Stimulated activated naive CD8-positive, alpha-beta T cell treated with anti-CD3 and anti-CD28 coated beads, Interleukin-15, amount 100 ng/mL, for 72 hours (primary cell): ENCODE measurements around the gene CACNA2D3.
"Not testable (repeated sequence)": the region's sequence is repeated elsewhere in the genome, so short reads cannot be mapped to it uniquely, and the experiment has no call there.

Experiments used
- ATAC-seq: fragments of 150-1000 bp; cut with Tn5 transposase; 2 replicates; pipeline ENCODE4 v1.10.0; 2021; ENCODE audit warnings: mild to moderate bottlenecking, moderate library complexity
- DNase-seq, 2 donors: peaks; one replicate each; pipeline ENCODE4 v3.0.0; 2021 to 2022
- H3K27ac Mint-ChIP-seq, 2 donors: one replicate each; pipeline ENCODE4 v1.8.0; 2022; ENCODE audit warnings: mild to moderate bottlenecking in 2 of 2, mixed read lengths in 2 of 2, moderate library complexity in 2 of 2
- H3K27me3 Mint-ChIP-seq: one replicate; pipeline ENCODE4 v1.8.0; 2022; ENCODE audit warnings: mixed read lengths
- H3K4me1 Mint-ChIP-seq: one replicate; pipeline ENCODE4 v1.8.0; 2022; ENCODE audit warnings: mild to moderate bottlenecking, mixed read lengths
- H3K4me3 Mint-ChIP-seq, 2 donors: one replicate each; pipeline ENCODE4 v1.8.0; 2022; ENCODE audit warnings: mild to moderate bottlenecking in 2 of 2, mixed read lengths in 2 of 2, moderate library complexity in 1 of 2
- H3K9me3 Mint-ChIP-seq, 2 donors: one replicate each; pipeline ENCODE4 v1.8.0; 2022; ENCODE audit warnings: mixed read lengths in 2 of 2

CACNA2D3 gene

DNA sequence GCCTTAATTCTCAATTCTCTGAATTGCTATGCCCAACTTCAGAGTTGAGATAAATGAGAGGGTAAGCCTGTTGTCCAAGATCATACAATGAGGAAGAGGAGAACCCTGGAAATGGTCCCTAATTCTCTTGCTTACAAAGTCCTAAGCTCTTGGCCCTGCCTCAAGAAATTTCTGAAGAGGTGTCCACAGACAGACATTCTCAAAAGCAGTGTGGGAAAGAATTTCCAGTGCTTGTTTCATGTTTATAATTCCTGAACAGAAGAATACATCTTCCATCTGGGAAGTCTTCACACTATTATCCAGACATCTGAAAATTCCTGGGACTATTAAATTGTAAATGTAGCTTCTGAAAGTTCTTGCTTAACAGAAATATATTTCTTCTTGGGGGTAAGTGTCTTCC, 972.3 kb downstream of the CACNA2D3 start:
- H3K9me3 Mint-ChIP-seq = peaks cover 8% of the 10 kb centered on the region in 2 donors

DNA sequence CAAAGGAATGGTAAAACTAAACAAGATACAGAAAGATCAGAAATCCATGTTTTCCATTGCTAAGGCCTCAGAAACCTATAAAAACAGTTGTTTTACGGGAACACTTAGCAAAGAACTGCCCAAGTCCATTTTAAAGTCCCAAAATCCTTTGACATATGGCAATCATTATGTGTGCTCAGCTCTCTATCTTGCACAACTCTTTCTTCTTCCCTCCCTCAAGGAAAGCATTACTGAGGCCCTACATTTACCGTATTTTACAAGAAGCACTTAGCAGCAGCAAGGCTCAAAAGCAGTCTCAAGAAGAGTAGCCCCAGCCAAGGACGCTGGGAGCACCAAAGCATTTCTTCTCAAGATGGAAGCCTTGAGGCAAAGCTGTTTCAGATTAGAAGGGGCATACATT, 975.1 kb downstream of the CACNA2D3 start:
- DNase-seq (no peak), ATAC-seq (no peak)
- H3K27ac Mint-ChIP-seq = no peak overlapping the region
- no peak overlapping the region for H3K4me3 Mint-ChIP-seq
- H3K27me3 Mint-ChIP-seq = no peaks in the 10 kb centered on the region
- peaks cover 8% of the 10 kb centered on the region in 2 donors for H3K9me3 Mint-ChIP-seq
- H3K4me1 Mint-ChIP-seq = no peaks in the 10 kb centered on the region

More for the DNA sequence above, 972.3 kb downstream of the CACNA2D3 start:
- Mint-ChIP-seq H3K27me3 (no peaks in the 10 kb centered on the region), H3K4me3 (no peak overlapping the region), H3K4me1 (no peaks in the 10 kb centered on the region), H3K27ac (no peak overlapping the region)
- no peak for DNase-seq
- no peak for ATAC-seq

DNA sequence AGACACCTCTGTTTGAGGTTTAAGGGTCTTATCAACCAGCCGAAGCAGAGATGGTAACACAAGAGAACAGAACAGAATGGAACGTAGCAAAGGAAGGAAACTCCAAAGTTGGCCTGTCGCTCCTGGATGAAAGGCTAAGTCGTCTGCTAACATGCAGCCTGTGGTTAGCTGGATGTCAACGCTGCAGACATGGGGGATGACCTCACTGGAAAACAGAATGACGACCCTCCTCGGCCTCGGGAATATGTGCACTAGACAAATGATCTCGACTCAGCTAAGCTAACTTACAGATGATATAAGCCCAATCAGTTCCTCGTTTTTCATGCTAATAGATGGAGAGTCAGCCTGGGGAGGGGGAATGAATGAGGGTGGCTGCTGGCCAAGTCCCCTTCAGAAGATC, 983.3 kb downstream of the CACNA2D3 start:
- ATAC-seq (no peak), DNase-seq (no peak)
- Mint-ChIP-seq H3K27me3 (peaks cover 7% of the 10 kb centered on the region), H3K4me1 (no peaks in the 10 kb centered on the region), H3K9me3 (peaks cover 0 to 7% of the 10 kb centered on the region in 2 donors), H3K4me3 (no peak overlapping the region), H3K27ac (no peak overlapping the region)

DNA sequence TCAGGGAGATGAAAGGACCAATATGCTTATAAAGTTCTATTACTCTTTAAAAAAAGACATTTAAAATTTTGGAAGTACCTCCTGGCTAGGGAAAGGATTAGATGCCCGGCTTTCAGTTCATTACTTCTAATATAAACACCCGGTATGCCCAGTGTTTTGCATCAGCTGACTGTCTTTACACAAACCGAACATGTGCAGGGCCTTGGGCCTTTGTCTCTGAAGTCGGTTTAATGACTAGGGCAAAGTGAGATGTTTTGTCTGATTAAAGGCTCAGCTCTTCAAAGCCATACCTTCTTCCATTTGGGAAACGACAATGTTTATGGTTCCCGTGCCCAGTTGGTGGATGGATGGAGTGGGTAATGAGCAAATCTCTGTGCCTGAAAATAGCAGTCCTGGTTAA, 984.8 kb downstream of the CACNA2D3 start:
- H3K9me3 Mint-ChIP-seq = peaks cover 3 to 7% of the 10 kb centered on the region in 2 donors
- no peak for ATAC-seq
- H3K27ac Mint-ChIP-seq = no peak overlapping the region

DNA sequence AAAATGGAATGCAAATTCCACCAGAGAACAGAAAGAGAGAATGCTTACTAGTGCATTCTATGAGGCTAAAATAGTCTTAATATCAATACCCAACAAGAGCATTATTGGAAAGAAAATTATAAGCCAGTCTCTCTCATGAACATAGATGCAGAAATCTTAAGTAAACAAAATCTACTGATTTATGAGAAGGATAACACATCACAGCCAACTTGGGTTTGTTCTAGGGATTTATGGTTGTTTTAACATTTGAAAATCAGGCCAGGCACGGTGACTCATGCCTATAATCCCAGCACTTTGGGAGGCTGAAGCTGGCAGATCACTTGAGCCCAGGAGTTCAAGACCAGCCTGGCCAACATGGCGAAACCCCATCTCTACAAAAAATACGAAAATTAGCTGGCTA, 989.6 kb downstream of the CACNA2D3 start:
- H3K4me3 Mint-ChIP-seq, ATAC-seq, DNase-seq, H3K27ac Mint-ChIP-seq, H3K27me3 Mint-ChIP-seq, H3K4me1 Mint-ChIP-seq, H3K9me3 Mint-ChIP-seq: not testable (repeated sequence)

More for the DNA sequence above, 984.8 kb downstream of the CACNA2D3 start:
- no peak for DNase-seq
- Mint-ChIP-seq H3K4me1 (no peaks in the 10 kb centered on the region), H3K27me3 (peaks cover 7% of the 10 kb centered on the region), H3K4me3 (no peak overlapping the region)

DNA sequence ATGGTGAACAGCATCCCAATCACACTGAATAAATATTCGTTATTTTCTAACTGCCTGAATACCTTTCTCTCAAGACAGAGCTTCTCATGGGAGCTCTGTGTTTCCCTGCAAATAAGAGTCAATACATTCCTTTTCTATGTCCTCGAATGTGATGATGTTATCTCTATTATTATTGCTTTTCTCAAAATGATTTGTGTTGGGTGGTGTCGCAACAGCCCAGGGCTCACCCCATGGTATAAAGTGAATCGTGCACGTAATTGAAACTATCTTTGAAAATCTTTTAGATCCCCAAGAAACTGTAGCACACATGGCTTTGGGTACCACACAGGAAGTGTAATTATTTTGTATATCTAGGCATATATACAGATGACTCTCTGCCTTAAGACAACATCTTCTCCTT, 996.1 kb downstream of the CACNA2D3 start:
- DNase-seq (no peak), ATAC-seq (no peak)
- Mint-ChIP-seq H3K4me1 (no peaks in the 10 kb centered on the region), H3K27me3 (no peaks in the 10 kb centered on the region), H3K9me3 (no peaks in the 10 kb centered on the region), H3K4me3 (no peak overlapping the region), H3K27ac (no peak overlapping the region)

DNA sequence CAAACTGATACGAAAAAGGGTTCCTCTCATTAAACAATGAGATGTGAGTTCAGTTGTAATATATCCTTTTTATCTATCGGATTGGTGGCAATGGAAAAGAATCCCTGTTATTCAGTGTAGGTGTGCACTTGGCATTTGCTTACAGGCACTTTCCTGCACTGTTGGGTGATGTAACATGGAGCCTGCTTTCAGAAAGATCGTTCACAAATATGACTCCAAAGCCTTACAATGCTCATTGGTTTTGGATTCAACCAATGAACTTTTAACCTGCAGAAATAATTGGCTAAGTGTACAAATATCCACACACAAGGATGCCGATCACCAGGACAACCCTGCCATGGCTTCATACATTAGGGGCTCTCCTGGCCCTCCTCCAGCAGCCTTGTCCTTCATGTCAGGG, 996.9 kb downstream of the CACNA2D3 start:
- H3K4me1 Mint-ChIP-seq = no peaks in the 10 kb centered on the region
- no peak overlapping the region for H3K27ac Mint-ChIP-seq
- no peaks in the 10 kb centered on the region for H3K27me3 Mint-ChIP-seq
- H3K9me3 Mint-ChIP-seq = no peaks in the 10 kb centered on the region
- no peak overlapping the region for H3K4me3 Mint-ChIP-seq
- DNase-seq (no peak), ATAC-seq (no peak)

DNA sequence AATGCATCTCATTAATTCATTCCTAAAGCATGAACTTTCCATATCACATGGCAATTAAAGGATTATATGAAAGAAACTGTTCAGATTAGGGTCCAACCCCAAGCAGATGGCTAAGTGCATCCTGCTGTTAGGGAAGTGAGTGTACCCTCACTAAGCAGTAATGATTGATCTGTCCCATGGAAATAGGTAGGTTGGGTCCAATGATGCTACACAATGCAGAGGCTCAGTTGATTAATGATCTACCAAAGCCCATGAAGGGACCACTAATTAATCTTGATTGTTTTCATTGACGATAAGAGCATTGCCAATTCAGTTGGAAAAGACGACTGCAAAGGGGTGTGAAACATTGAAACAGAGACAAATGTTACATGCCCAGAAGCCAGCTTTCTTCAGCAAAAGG, 1000.0 kb downstream of the CACNA2D3 start:
- H3K4me3 Mint-ChIP-seq = no peak overlapping the region
- H3K9me3 Mint-ChIP-seq = peaks cover under 1 to 3% of the 10 kb centered on the region in 2 donors
- DNase-seq (no peak), ATAC-seq (no peak)
- peaks cover 3% of the 10 kb centered on the region for H3K27me3 Mint-ChIP-seq
- no peaks in the 10 kb centered on the region for H3K4me1 Mint-ChIP-seq
- no peak overlapping the region for H3K27ac Mint-ChIP-seq
